ENCODE measurements around the gene KRTAP10-12.

Gene KRTAP10-12

GRCh38 chr21:44730951-44731579 is 34.1 kb downstream of the KRTAP10-12 start:
- no peak for DNase-seq (ENCODE audit: insufficient read length, low spot score)

GRCh38 chr21:44732263-44732662 is 35.3 kb downstream of the KRTAP10-12 start:
- DNase-seq (ENCODE audit: insufficient read length, low spot score) (no peak), FAIRE-seq (no peak)

More at GRCh38 chr21:44730951-44731579, 34.1 kb downstream of the KRTAP10-12 start:
- no peak for FAIRE-seq

GRCh38 chr21:44732956-44733355 is 36.0 kb downstream of the KRTAP10-12 start:
- DNase-seq (ENCODE audit: insufficient read length, low spot score) (no peak), FAIRE-seq (no peak)

GRCh38 chr21:44734026-44734745 is 37.2 kb downstream of the KRTAP10-12 start:
- no peak for FAIRE-seq

GRCh38 chr21:44734841-44735240 is 37.9 kb downstream of the KRTAP10-12 start:
- DNase-seq (ENCODE audit: insufficient read length, low spot score) (no peak), FAIRE-seq (no peak)

More at GRCh38 chr21:44734026-44734745, 37.2 kb downstream of the KRTAP10-12 start:
- no peak for DNase-seq (ENCODE audit: insufficient read length, low spot score)

- FAIRE-seq = no peak
- DNase-seq (ENCODE audit: insufficient read length, low spot score) = no peak
These were observed 38.8 kb downstream of the KRTAP10-12 start for GRCh38 chr21:44735821-44736220.

- no peak for DNase-seq (ENCODE audit: insufficient read length, low spot score)
- no peak for FAIRE-seq
These were observed 39.5 kb downstream of the KRTAP10-12 start for GRCh38 chr21:44736291-44737004.

- DNase-seq (ENCODE audit: insufficient read length, low spot score) (no peak), FAIRE-seq (no peak)
These were observed 40.9 kb downstream of the KRTAP10-12 start for GRCh38 chr21:44737706-44738354.

- FAIRE-seq (no peak), DNase-seq (ENCODE audit: insufficient read length, low spot score) (no peak)
These were observed 41.6 kb downstream of the KRTAP10-12 start for GRCh38 chr21:44738621-44739020.

- DNase-seq (ENCODE audit: insufficient read length, low spot score) (no peak), FAIRE-seq (no peak)
These were observed 42.3 kb downstream of the KRTAP10-12 start for GRCh38 chr21:44739316-44739715.

- FAIRE-seq = no peak
- DNase-seq (ENCODE audit: insufficient read length, low spot score) = no peak
These were observed 43.8 kb downstream of the KRTAP10-12 start for GRCh38 chr21:44740742-44741141.

GRCh38 chr21:44741921-44742320 is 44.9 kb downstream of the KRTAP10-12 start:
- FAIRE-seq (no peak), DNase-seq (ENCODE audit: insufficient read length, low spot score) (no peak)

- no peak for FAIRE-seq
- DNase-seq (ENCODE audit: insufficient read length, low spot score) = no peak
These were observed 45.6 kb downstream of the KRTAP10-12 start for GRCh38 chr21:44742418-44743153.
